PFSK-1 (cell line): Measurements from ENCODE around the gene MYRF.

ENCODE experiments used
- FOXP2 ChIP-seq: optimal IDR thresholded peaks from 2 replicates; pipeline ENCODE3; 2011; ENCODE audit warnings: borderline replicate concordance, control low read depth, inconsistent platforms; ENCODE audit not compliant: insufficient read depth; ENCODE audit errors: extremely low read length, extremely low read depth
- POLR2AphosphoS5 ChIP-seq: IDR thresholded peaks from 2 replicates; pipeline ENCODE4 v1.6.1; 2012; ENCODE audit warnings: low read depth, mild to moderate bottlenecking, control low read depth, low read length, moderate library complexity
- SIN3A ChIP-seq: IDR thresholded peaks from 2 replicates; pipeline ENCODE4 v1.6.1; 2012; ENCODE audit warnings: mild to moderate bottlenecking, low read length, moderate library complexity, borderline replicate concordance; ENCODE audit not compliant: insufficient read depth
- TAF1 ChIP-seq: IDR thresholded peaks from 2 replicates; pipeline ENCODE4 v1.6.1; 2012; ENCODE audit warnings: low read length, control low read depth, borderline replicate concordance; ENCODE audit not compliant: insufficient read depth

- TF ChIP-seq POLR2AphosphoS5: no peak
- TF ChIP-seq TAF1: no peak
- no peak for TF ChIP-seq SIN3A
- no peak for TF ChIP-seq FOXP2
Observed at GRCh38 chr11:61832754-61833153, 80.3 kb downstream of the MYRF start.
